HG03342 (cell line): ENCODE results near the gene CPSF2.
"Not testable (repeated sequence)": the region's sequence is repeated elsewhere in the genome, so short reads cannot be mapped to it uniquely, and the experiment has no call there.

Source experiments
- ATAC-seq: cut with Tn5 transposase; IDR thresholded peaks from one replicate; pipeline ENCODE4 v1.9.1; 2021; ENCODE audit warnings: mild to moderate bottlenecking, moderate library complexity; ENCODE audit not compliant: unreplicated experiment

The CPSF2 gene

DNA sequence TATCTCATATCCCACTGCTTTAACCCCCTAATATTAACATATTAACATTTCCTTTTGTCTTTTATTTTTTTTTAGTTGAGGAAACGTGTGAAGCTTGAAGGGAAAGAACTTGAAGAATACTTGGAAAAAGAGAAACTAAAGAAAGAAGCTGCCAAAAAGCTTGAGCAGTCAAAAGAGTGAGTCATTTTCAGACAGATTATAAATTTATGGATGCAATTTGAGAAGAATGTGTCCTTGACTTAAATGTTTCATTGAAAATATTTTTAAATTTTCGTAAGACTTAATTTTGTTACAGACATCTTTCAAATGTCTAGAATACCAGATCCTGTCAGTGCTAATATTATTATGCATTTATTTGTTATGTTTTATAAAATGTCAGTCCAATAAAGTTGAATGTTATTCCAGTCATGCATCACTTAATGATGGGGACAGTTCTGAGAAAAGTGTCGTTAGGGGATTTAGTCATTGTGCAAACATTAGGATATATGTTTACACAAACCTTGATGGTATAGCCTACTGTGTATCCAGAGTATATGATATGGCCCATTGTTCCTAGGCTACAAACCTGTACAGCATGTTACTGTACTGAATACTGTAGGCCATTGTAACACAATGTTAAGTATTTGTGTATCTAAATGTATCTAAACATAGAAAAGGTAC lies 32.6 kb downstream of the CPSF2 start:
- ATAC-seq = no peak

DNA sequence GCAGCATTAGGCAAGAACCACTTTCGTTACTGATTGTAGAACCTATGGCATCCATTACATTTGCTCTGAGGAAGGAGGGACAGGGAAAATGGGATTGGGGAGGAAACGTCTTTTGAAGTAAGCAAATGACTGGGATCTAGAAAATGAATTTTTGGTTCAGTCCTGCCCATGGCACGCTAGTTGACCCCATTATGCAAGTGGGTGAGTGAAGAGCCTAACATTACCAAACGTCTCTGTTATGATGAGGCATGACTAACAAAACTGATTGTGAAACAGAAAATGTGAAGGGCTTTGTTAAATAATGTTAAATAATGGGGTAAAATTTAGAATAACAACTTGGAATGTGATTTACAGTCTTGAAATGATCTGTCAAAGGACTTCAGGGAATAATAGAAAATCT lies 38.9 kb downstream of the CPSF2 start:
- no peak for ATAC-seq

DNA sequence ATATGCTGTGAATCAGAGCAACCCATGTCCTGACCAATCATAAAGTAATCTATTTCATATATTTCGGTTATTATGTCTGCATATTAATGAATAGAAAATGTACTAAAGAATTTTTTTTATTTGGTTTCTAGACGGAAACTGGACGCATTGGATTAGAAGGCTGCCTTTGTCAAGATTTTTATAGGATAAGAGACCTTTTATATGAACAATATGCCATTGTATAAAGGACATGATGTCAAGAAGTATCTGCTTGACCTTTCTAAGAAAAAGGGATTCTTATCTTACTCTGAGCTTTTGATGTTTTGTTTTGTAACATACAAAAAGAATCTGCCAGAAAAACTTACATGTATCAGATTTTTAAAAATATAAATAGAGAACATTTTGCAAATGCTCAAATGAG lies 39.8 kb downstream of the CPSF2 start:
- ATAC-seq = no peak

DNA sequence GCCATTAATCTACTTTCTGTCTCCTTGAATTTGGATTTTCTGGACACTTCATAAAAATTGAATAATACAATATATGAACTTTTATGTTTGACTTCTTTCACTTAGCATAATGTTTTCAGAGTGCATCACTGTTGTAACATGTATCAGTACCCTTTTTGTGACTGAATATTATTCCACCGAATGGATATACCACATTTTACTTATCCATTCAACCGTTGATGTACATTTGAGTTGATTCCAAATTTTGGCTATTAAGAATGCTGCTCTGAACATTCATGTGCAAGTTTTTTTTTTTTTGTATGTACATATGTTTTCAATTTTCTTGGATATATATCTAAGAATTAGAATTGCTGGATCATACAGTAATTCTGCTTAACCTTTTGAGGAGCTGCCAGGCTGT lies 43.2 kb downstream of the CPSF2 start:
- ATAC-seq = no peak

DNA sequence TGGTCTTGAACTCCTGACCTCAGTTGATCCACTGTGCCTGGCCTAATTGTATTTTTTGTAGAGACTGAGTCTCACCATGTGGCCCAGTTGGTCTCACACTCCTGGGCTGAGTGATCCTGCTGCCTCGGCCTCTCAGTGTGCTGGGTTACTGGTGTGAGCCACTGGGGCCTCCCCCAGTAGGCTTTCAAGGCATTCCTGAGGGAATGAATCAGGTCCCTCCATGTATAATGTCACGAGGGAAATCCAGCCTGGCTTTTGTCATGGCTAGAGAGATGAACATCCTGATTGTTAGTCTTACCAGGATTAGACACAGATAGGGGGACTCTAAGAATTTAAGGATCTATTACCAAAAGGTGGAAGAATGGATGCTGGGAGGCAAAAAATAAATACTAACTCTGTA lies 51.9 kb downstream of the CPSF2 start:
- ATAC-seq = no peak

DNA sequence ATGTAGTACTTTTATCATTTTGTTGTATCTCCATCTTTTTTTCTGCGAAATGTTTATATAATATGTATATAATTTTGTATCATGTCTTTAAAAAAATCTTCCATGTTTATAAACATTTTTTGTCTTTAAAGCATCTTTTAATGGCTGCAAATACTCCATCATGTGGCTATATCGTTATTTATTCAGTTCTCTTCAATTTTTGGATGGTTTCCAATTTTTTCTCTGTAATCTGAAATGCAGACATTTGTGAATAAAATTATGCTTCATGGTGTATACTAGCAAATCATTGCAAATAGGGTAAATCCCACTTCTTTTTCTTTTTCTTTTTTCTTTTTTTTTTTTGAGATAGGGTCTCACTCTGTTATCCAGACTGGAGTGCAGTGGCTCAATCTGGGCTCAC lies 54.0 kb downstream of the CPSF2 start:
- ATAC-seq = no peak

DNA sequence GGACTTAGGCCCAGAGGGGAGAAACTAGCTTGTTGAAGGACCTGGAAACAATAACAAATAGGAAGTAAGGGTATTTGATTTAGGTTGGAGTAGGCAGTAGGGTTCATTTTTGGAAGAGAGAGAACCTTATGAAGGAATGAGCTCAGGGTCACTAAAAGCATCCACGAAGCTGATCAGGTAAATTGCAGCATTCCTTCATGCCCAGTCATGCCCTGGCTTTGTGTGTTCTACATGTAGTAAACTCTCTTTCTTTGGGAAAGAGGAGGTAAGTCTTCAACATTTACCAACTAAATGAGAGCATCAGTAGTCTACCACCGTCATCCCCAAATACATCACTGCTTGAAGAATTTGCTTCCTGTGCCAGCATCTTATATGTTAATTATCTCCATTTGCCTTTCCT lies 54.7 kb downstream of the CPSF2 start:
- ATAC-seq = no peak

DNA sequence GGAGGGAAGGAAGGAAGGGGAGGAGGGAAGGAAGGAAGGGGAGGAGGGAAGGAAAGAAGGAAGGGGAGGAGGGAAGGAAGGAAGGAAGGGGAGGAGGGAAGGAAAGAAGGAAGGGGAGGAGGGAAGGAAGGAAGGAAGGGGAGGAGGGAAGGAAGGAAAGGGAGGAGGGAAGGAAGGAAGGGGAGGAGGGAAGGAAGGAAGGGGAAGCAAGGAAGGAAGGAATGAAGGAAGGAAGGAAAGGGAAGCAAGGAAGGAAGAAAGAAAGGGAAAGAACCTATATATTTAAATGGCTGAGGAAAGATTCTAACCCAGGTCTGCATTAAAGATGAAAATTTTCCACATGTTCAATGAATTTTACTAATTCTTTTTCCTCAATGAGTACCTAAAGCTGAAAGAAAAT lies 57.4 kb downstream of the CPSF2 start:
- ATAC-seq = not testable (repeated sequence)

DNA sequence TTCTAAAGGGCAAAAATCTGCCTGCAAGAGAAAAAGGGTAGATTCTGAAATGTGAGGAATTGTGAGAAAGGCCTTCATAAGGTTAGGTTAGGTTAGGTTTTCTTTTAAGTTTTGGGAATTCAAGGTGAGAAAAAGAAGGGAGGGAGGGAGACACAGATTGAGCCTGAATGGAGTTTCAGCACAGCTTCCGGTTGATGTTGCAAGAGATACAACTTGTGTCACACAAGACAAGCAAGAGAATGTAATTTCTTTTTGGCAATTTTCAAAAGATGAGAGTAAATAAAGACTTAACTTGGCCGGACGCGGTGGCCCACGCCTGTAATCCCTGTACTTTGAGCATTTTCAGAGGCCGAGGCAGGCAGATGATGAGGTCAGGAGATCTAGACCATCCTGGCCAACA lies 63.8 kb downstream of the CPSF2 start:
- no peak for ATAC-seq

DNA sequence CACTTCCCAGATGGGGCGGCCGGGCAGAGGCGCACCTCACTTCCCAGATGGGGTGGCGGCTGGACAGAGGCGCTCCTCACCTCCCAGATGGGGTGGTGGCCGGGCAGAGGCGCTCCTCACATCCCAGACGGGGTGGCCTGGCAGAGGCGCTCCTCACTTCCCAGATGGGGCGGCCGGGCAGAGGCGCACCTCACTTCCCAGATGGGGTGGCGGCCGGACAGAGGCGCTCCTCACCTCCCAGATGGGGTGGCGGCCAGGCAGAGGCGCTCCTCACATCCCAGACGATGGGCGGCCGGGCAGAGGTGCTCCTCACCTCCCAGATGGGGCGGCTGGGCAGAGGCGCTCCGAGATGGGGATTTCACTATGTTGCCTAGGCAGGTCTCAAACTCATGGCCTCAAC lies 65.8 kb downstream of the CPSF2 start:
- ATAC-seq = not testable (repeated sequence)

DNA sequence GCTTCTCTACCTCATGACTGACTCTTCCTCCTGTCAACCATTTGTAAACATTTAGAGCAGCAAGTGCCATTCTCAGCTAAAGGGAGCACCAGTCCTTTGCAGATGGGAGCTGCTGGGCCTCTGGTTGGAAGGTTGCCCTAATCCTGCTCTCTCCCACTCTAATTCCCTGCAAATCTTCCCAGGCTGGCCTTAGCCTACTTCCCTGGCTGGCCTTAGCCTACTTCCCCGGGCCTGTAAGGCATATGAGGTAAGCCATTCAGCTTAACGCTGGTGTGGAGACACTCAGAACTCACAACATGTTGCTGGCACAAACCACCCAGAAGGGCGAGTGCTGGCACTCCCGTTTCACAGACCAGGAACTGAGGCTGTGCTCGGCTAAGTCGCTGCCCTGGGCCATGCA lies 69.0 kb downstream of the CPSF2 start:
- no peak for ATAC-seq

DNA sequence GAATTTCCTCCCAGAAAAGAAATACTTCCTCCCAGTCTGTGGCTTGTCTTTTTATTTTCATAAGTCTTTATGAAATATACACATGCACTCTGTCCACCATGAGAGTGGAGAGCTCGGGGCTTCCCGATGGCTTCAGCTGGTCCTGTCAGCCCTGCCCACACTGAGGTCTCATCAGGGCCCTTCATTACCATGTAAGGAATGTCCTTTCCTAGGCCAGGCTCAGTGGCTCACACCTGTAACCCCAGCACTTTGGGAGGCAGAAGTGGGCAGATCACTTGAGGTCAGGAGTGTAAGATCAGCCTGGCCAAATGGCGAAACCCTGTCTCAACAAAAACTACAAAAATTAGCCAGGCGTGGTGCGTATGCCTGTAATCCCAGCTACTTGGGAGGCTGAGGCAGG lies 77.0 kb downstream of the CPSF2 start:
- no peak for ATAC-seq

DNA sequence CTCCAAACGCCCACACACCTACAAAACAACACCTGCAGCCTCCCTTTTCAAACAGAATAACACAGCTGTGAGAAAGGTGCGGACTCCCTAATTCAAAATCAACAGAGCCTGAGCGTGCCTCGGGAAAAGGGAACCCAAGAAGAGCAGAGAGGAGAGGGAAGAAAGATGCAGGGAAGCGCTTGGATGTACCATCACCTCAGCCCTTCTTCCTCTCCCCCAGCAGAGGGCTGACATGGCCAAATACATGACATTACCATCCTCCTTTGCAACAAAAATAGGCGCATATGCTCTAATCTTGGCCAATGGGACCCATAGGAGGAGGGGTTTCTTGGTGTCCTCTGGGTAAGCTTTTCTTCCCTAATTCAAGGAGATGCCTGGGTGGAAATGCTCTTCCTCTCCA lies 78.0 kb downstream of the CPSF2 start:
- ATAC-seq = no peak

DNA sequence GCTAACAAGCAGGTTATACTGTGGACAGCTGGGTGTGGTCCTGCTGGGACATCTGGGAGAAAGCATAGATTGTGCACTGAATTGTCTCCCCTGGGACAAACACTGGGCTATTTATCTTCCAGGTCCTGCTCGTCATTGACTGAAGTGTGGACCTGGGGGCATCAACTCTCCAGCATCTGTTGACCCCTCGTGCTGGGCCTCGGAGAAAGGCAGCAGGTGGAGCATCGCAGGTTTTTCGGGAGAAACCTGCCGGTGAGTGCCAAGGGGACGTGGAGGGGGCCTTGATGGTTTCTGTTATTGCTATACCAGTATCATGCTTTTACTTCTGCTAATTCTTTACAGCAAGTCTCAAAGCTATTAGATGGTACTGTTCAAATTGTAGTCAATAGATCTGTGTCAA lies 81.3 kb downstream of the CPSF2 start:
- ATAC-seq = no peak

DNA sequence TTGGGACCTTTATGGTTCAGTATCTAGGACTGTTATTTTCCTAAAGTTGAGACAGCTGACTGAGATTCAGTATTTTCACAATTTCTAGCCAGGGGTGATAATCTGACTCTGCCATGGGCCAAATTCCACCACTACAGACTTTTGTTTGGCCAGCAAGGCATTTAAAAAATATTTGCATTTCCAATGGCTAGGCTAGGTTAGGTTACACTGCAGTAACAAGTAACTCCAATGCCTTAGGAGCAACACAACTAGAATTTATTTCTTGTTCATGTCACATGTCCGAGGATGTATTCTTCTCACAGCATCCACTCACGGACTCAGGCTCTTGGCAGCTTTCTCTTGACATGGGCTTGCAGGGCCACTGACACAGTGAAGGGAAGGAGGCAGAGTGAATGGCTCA lies 83.0 kb downstream of the CPSF2 start:
- ATAC-seq = no peak

DNA sequence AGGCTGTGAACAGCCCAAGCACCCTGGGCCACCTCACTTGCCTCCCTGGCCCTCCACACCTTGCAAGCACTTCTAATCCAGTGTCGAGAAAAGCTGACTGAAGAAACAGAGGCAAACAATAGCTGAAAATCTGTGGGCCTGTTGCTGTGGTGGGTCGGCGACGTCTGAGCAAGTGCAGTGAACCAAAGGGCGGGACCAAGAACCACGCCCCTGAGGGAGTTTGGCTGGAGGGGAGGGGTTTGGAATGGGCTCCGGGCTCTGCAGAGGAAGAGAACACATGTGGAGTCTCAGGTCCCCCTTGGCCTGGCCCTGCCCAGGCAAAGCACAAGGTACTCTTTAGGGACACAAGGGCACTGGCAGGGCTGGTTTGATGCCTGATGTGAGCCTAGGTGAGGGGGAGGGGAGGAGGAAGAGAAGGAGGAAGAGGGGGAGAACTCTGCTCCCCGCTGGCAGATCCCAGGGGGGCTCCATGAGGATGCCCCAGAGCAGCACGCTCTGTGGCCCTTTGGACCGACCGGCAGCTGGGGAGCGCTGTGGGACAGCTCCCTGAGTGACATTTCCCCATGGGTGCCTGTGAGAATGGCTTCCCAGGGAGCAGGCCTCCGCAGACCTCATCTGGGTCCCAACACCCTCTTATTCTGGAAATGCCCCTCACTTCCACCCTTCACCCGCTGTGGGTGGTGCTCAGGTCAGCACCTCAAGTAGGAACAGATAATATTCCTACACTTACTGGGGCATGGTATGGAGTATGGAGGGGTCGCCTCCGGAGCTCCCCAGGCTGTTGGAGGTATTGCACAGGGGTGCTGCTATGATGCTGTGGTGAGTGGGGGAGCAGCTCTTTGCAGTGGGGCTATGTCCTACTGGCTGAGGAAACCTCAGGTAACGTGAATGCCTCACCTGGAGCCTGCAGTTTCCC lies 85.5 kb downstream of the CPSF2 start:
- ATAC-seq = no peak

DNA sequence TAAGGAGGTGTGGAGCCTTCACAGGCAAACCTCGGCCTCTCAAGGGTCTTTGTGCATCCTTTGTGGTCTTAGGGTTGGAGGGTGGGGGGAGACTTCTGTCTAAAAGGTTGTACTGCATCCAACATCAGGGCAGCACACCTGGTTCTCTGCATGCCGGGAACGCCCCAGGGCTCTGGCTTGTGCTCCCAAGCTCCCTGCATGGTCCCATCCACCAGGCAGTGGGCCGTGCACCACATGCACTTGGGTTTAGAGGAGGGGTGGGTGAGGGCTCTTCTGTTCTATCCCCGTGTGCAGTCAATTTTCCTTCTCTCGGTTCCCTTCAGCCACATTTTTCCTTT lies 86.1 kb downstream of the CPSF2 start:
- ATAC-seq = no peak

DNA sequence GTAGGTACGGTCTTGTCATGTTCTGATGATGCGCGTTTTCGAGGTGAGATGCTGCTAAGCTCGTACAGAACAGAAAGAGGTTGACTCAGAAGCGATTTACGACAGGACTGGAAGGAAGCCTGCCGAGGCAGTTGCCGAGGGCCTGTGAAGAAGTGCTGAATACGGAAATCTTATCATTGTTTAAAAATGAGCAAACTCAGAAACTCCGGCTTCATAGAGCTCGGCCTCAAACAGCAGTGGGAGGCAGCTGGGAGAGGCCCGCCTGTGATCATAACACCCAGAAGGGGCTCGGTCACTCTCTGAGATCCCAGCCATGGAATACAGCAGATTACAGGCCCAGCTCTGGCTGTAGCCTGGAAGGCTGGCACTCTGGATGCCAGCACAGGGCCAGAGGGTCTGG lies 87.4 kb downstream of the CPSF2 start:
- ATAC-seq = no peak

DNA sequence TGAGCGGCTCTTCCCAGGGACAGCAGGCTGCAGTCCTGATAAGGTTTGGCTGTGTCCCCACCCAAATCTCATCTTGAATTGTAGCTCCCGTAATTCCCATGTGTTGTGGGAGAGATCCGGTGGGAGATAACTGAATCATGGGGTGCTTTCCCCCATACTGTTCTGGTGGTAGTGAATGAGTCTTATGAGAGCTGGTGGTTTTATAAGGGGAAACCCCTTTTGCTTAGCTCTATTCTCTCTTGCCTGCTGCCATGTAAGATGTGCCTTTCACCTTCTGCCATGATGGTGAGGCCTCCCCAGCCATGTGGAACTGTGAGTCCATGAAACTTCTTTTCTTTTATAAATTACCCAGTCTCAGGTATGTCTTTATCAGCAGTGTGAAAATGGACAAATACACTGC lies 91.4 kb downstream of the CPSF2 start:
- ATAC-seq = not testable (repeated sequence)

DNA sequence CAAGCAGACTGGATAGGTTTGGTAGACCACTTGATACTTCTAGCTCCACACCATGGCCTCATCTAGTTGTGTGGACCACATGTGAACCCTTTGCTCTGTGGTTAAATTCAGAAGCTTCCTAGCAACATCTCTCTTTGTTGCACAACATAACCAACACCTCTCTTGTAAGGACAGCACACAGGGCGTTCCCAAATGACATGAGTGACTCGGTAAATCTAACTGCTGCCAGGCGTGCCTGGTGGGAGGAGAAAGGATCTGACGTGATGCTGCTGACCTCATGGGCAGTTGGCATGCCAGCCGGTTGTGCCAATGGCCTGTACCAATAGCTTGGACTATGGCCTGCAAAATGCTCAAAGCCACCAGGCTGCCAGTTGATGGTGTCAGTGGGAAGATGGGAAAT lies 93.8 kb downstream of the CPSF2 start:
- ATAC-seq = no peak

DNA sequence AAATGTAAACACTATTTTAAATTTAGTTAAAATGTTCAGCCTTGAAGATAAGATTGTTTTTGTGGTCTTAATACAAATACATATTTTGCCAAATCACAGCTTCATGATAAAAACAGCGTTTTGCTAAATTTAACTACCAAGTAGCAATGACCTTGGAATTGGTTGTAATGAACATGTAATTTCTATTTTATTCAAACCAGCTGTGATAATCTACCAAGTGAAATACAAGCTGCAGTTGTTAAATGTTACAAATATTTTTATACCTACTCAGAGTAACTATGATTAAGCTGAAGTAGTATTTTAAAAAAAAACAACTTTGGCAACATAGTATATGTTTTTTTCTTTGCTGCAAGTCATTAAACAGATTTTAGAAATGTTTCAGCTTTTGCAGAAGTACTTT lies 96.2 kb downstream of the CPSF2 start:
- no peak for ATAC-seq
